ENCODE data around the gene DLK1. TPM values are rescaled to one million over a fixed set of nuclear protein-coding genes. Genes with fewer than 3 reads are reported as not detected.

Gene DLK1
- polyA plus RNA-seq, 1 of the 3 experiments (the other 2 are of a cell fraction): 1.7 TPM

GRCh38 chr14:100778526-100778882, 51.8 kb downstream of the DLK1 start:
- H4K20me1 ChIP-seq (ENCODE audit: insufficient read depth): no peaks in the 10 kb centered on the region
- H3K9me2 ChIP-seq: no peaks in the 10 kb centered on the region
- no peaks in the 10 kb centered on the region for H3K27me3 ChIP-seq (ENCODE audit: insufficient read depth)
- POLR2A ChIA-PET: interaction anchor here (1.0 to 2.4 kb wide), 9 partner anchors 46 to 355 kb away, joined by 3 to 14 read pairs (median 5); no protein-coding TSS in a partner anchor
- DNase-seq: no peak
- H3K9ac ChIP-seq: no peak overlapping the region
- WGBS (ENCODE audit: low lambda C conversion rate): 60% methylated on average over 4 of the region's 7 CpGs
- H2AFZ ChIP-seq (ENCODE audit: low read depth): no peak overlapping the region
- no peak overlapping the region for H3K4me3 ChIP-seq (ENCODE audit: low read depth in 2 of 2, low read length in 1 of 2)
- no peaks in the 10 kb centered on the region for H3K79me2 ChIP-seq (ENCODE audit: insufficient read depth)
- no peaks in the 10 kb centered on the region for H3K9me3 ChIP-seq
- CTCF ChIA-PET: interaction anchor here (1.7 kb wide), 1 partner anchor 123 kb away, joined by 10 read pairs; no protein-coding TSS in a partner anchor
- peaks cover 0 to 90% of the 10 kb centered on the region in 2 experiments; a peak in 2 of 4 replicates for H3K4me1 ChIP-seq (ENCODE audit: control insufficient read depth in 1 of 2, insufficient read depth in 2 of 2, low read depth in 1 of 2, low read length in 1 of 2)
- no peaks in the 10 kb centered on the region for H3F3A ChIP-seq (replicated peaks; ENCODE audit: insufficient read depth)
- no peak overlapping the region for H3K4me2 ChIP-seq
- peak overlapping the region in 1 of 2 experiments; percentile 100; a peak in 2 of 4 replicates for H3K27ac ChIP-seq (ENCODE audit: low read depth in 2 of 2, low read length in 1 of 2)
- TF ChIP-seq YY1 (IDR thresholded peaks at IDR 0.05; ENCODE audit: low read depth): no peak
- no peak for TF ChIP-seq ZBTB33 (IDR thresholded peaks at IDR 0.05; ENCODE audit: borderline replicate concordance, low read depth)
- no peak for TF ChIP-seq TAF1 (IDR thresholded peaks at IDR 0.05; ENCODE audit: borderline replicate concordance, low read depth, low read length)
- no peak for TF ChIP-seq POLR2AphosphoS5 (IDR thresholded peaks at IDR 0.05; ENCODE audit: low read depth, low read length)
- no peak for TF ChIP-seq GATA2 (CRISPR knock-in tag; IDR thresholded peaks at IDR 0.05)
- no peak for TF ChIP-seq FOXM1 (IDR thresholded peaks at IDR 0.05; ENCODE audit: low read depth)
- TF ChIP-seq SIN3A (IDR thresholded peaks at IDR 0.05; ENCODE audit: borderline replicate concordance, low read depth, low read length): no peak
- H3K36me3 ChIP-seq (replicated peaks in 1 of 2; ENCODE audit: control insufficient read depth in 1 of 2, insufficient read depth in 2 of 2, low read length in 1 of 2): no peaks in the 10 kb centered on the region

GRCh38 chr14:100778951-100779690, 52.4 kb downstream of the DLK1 start:
- Histone ChIP-seq H3K79me2 (ENCODE audit: insufficient read depth) (no peaks in the 10 kb centered on the region), H3K4me3 (ENCODE audit: low read depth in 2 of 2, low read length in 1 of 2) (no peak overlapping the region), H3K4me2 (no peak overlapping the region), H3K4me1 (ENCODE audit: control insufficient read depth in 1 of 2, insufficient read depth in 2 of 2, low read depth in 1 of 2, low read length in 1 of 2) (peaks cover 0 to 89% of the 10 kb centered on the region in 2 experiments; a peak in 2 of 4 replicates), H2AFZ (ENCODE audit: low read depth) (no peak overlapping the region), H3K9me2 (no peaks in the 10 kb centered on the region), H3K9me3 (no peaks in the 10 kb centered on the region), H3K27ac (ENCODE audit: low read depth in 2 of 2, low read length in 1 of 2) (peak overlapping the region in 1 of 2 experiments; percentile 100; a peak in 2 of 4 replicates), H4K20me1 (ENCODE audit: insufficient read depth) (no peaks in the 10 kb centered on the region), H3F3A (replicated peaks; ENCODE audit: insufficient read depth) (no peaks in the 10 kb centered on the region), H3K9ac (no peak overlapping the region), H3K27me3 (ENCODE audit: insufficient read depth) (no peaks in the 10 kb centered on the region), H3K36me3 (replicated peaks in 1 of 2; ENCODE audit: control insufficient read depth in 1 of 2, insufficient read depth in 2 of 2, low read length in 1 of 2) (no peaks in the 10 kb centered on the region)
- ChIA-PET CTCF (interaction anchor here (0.6 to 1.7 kb wide), 4 partner anchors 105 to 341 kb away, joined by 3 to 10 read pairs (median 3); no protein-coding TSS in a partner anchor), POLR2A (interaction anchor here (1.0 to 1.7 kb wide), 3 partner anchors 50 to 123 kb away, joined by 3 to 5 read pairs (median 3); no protein-coding TSS in a partner anchor)
- TF ChIP-seq SMC3 (IDR thresholded peaks at IDR 0.05; ENCODE audit: low read depth, low read length): no peak
- no peak for TF ChIP-seq FOXM1 (IDR thresholded peaks at IDR 0.05; ENCODE audit: low read depth)
- TF ChIP-seq TEAD4 (IDR thresholded peaks at IDR 0.05; ENCODE audit: borderline replicate concordance, insufficient read depth): no peak
- WGBS (ENCODE audit: low lambda C conversion rate): 53% methylated on average over 12 of the region's 24 CpGs
- no peak for DNase-seq

Data from SK-N-SH (cell line).